ENCODE measurements around the gene PTPN4.
"Not testable (repeated sequence)": the region's sequence is repeated elsewhere in the genome, so short reads cannot be mapped to it uniquely, and the experiment has no call there.

The PTPN4 gene

DNA sequence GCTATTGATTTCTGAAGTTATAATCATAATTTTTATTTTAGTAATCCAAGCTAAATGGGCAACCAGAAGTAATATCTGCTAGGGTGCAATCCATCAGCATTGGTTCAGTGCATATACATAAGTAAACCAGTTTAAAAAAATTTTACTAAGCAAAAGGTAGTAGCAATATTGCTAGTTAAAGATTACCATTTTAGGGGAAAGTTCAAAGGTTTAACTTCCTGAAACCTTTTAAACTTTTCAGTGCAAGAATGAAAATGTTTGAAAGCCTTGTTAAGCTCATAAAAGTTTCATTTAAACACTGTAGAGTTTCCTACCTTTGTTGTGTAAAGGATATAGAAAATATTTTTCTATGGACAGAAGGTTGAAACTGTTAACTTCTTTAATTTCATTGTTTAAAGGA lies 222.2 kb downstream of the PTPN4 start:
- no peak for DNase-seq

DNA sequence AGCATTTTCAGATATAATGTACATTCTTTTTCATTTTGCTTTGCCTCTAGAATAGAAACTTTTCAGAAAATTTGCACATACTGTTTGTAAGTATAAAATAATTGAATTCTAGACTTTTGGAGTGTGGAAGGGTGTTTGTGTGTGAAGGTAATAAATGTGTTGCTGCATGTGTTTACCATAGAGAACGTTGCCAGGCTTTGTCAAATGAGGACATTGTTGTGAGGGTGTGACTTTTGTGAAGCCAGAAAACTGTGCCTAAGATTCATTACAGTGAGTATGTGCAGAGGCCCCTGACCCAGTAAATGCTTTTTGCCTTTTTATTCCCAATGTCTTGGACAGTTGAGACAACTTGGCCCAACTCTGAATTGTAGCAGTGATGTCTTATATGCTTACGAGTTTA lies 222.8 kb downstream of the PTPN4 start:
- no peak for DNase-seq

GRCh38 chr2:119983108-119983507 lies 223.4 kb downstream of the PTPN4 start:
- DNase-seq = no peak

DNA sequence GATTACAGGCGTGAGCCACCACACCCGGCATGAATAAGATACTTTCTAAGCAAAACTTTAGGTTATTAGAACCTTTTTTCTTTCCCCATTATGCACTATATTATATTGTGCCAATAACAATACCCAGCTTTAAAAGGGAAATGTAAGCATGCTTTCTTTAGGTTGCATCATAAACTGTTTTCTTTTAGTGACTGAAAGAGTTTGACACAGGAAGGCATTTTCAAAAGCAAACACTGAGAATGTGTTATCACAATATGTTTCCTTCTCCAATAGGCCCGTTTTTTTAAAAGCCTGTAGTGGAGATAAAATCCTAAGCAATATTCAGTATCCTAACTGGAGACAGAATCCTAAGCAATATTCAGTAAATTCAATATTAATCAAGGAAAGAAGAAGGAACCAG lies 236.4 kb downstream of the PTPN4 start:
- no peak for DNase-seq

GRCh38 chr2:119996896-119997891 lies 237.5 kb downstream of the PTPN4 start:
- DNase-seq = not testable (repeated sequence)

- DNase-seq = no peak
Observed at GRCh38 chr2:120001471-120001870, 241.7 kb downstream of the PTPN4 start.

DNA sequence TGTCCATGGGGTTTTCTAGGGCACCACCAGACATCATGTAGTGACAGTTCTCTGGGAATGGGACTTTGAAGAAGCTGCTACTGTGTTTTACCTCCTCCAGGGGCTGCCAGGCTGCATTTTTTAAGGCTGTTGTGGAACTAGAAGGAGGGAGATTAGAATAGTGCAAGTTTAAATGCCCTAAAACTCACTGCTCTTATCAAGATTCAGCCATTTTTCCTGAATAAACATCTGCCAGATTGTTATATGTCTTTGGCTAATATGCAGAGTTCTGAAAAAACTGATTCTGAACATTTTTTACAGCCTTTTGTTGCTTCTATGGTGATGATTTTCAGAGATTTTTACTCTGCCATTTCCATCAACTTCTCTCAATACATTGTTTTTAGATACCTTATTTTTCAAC lies 244.5 kb downstream of the PTPN4 start:
- DNase-seq = no peak

- DNase-seq = no peak
Observed at GRCh38 chr2:120005834-120006521, 246.3 kb downstream of the PTPN4 start.

DNA sequence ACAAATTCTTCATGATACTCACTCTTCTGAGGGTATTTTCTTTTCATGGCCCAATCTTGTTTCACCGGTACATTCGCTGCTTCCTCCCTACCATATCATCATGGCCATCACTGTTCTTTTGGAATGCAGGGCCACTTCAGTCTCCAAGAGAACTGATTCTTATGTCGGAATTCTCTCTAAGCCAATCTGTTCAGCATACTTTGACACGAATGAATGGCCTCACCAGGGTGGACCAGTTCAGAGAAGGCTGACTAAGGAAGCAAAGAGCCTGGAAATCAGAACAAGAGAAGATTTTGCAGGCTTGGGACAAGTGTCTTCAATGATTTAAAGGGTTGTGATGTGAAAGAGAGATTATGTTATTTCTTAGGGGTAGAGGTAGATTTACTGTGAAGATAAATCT lies 248.1 kb downstream of the PTPN4 start:
- no peak for DNase-seq

GRCh38 chr2:120012363-120012762 lies 252.6 kb downstream of the PTPN4 start:
- DNase-seq = peak; percentile 46

GRCh38 chr2:120012771-120013596 lies 253.3 kb downstream of the PTPN4 start, which contains the start of gene EPB41L5:
Gene EPB41L5, plus strand, starts transcription at chr2:120013077. Its CDS starts 6,008 bp downstream, at chr2:120019085.
- DNase-seq = peak; percentile 94

DNA sequence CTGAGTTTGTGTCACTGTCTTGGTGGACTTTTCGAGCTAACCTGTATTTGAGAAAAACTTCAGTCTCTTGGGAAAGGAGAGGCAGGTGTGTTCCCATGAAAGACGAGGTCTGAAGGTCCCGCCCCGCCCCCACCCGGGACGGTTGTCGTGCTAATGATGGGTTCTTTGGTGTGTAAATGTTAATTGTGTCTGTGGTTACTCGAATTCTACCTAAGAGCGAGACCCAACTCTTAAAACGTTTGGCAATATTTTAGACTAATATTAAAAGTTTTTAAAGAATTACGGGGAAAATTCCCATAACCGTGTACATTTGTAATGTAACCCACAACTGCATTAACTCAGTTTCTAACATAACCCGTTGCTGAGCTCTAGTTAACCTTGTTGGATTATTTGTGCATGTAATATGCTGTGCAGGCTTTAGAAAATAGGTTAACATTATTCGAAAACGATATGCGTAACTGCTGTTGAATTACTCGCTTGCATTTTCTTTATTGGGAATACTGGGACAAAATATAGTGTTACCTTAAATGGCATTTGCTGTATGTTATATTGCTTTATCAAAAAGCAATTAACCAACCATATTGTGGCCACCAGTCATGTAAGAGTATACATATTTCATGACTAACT lies 254.0 kb downstream of the PTPN4 start:
- DNase-seq = peak; percentile 19

DNA sequence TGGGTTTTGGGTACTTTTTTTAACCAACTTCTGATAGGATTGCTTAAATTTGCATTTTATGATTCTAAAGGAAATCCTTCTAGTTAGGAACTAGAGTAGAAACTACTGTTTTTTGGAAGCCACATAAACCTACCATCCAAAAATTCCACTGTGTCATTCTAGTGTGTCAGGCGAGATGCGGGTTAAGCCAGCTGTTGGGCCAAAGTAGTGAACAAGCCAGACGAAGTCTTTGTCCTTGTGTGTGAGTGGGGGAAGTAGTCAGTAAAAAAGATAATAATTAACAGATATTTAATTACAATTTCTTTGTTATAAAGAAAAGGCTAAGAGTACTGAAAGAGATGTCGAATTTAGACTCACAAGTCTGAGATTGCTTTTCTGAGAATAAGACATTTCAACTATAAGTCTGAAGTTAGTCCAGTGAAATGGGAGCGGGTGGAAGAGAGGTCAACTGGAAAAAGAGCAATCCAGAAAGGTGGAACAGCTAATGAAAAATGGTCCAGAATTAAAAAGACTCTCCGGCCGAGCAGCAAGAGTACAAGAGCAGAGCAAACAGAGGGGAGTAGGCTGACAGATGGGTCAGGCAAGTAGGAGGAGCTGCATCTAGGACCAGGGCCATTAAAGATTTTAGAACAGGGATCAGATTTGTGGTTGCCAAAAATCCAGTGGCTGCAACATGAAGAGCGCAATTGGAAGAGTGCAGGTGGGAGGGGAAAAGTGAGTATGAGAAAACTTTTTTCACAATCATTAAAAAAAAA lies 254.7 kb downstream of the PTPN4 start:
- DNase-seq = peak; percentile 4

DNA sequence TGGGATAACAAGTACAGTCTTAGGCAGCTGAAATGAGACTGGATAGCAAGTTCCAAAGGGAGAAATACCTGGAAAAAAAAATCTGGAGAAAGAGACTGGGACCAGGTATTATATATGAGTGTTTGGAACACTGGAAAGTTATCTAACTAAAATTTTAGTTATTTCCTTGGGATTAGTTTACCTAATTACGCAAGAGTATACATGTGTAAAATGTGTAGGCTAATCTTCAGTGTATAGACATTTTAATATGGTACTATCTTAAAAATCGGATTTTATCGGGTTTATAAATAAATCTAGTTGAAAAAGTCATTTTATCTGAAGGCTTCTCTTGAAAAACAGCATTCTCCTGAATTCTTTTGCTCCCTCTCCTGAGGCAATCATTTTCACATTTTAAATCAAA lies 257.1 kb downstream of the PTPN4 start:
- DNase-seq = no peak

DNA sequence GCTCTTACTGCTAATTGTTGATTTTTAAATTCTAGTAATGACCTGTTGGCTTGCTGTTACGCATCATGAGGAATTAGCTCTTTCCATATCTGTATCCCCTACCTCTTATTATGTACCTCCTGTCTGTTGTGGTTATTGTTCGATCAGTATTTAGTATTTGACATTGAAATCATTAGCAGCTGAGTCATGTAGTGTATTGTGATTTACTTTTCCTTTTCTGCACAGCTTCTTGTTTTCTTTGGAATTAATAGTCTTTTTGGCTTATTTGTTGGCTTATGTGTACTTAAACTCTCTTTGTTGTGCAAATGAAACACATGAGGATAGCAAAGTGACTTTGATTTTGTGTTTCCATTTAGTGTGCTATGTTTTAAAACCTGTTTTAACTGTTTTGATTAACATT lies 257.5 kb downstream of the PTPN4 start:
- DNase-seq = no peak

DNA sequence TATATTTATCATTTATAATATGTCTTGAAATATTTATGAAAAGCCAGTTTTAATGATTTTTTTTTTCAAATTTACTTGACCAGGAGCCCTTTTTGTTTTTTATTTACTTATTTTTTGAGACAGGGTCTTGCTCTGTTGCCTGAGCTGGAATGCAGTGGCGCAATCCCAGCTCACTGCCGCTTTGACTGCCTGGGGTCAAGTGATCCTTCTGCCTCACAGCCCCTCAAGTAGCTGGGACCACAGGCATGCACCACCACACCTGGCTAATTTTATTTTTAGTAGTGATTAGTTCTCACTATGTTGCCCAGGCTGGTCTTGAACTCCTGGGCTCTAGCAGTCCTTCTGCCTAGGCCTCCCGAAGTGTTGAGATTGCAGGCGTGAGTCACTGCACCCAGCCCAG lies 258.8 kb downstream of the PTPN4 start:
- peak; percentile 6 for DNase-seq

GRCh38 chr2:120020554-120020953 lies 260.8 kb downstream of the PTPN4 start:
- no peak for DNase-seq

GRCh38 chr2:120022505-120022904 lies 262.8 kb downstream of the PTPN4 start:
- not testable (repeated sequence) for DNase-seq

DNA sequence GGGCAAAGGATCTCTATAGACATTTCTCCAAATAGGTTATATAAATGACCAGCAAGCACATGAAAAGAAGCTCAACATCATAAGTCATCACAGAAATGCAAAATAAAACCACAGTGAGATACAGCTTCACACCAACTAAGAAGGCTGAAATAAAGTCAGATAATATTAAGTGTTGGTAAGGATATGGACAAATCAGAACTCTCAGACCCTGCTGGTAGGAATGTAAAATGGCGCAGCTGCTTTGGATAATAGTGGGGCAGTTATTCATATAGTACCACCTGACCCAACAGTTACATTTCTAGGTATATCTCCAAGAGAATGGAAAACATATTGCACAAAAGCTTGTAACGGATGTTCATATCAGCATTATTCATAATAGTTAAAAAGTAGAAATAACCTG lies 267.2 kb downstream of the PTPN4 start:
- no peak for DNase-seq

GRCh38 chr2:120028795-120029194 lies 269.1 kb downstream of the PTPN4 start:
- DNase-seq = no peak

Measured in DMS79 (cell line).